Measurements from ENCODE around the gene HTR2A. TPM values are rescaled to one million over a fixed set of nuclear protein-coding genes. Genes with fewer than 3 reads are reported as not detected.

The HTR2A gene
- total and polyA plus RNA-seq, 2 donors (not counting 3 experiments of a cell fraction or from before 2014, with no cell fraction given), result not detected

DNA sequence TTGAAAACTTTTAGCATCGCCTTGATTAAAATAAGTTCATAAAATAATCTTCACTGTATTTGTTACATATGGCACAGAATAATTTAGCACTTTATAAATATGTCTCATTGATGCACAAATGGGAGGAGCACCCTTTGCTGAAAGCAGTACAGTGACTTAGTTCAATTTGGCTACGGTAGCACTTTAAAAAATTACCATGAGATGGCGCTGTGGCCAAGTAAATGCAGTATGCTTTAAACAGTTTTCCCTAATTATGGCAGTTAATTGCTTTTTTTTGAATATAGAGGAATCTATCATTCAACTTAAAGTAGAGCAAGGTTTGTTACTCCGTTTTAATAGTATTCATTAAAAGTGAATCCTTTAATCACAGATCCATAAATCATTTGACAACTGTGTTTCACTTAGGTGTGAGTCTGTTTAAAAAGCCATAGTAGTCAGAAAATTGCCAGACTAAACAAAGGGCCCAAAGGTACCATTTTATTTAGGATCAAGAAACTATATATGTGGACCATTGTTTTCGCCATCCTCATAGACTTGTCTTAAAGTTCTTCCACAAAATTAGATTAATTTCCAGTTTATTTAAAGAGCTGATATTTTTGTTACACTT is 65.2 kb downstream of the HTR2A start:
- TF ChIP-seq MYC (IDR thresholded peaks at IDR 0.05; ENCODE audit: low read depth, low read length), result no peak
- TF ChIP-seq, protein P1, sequence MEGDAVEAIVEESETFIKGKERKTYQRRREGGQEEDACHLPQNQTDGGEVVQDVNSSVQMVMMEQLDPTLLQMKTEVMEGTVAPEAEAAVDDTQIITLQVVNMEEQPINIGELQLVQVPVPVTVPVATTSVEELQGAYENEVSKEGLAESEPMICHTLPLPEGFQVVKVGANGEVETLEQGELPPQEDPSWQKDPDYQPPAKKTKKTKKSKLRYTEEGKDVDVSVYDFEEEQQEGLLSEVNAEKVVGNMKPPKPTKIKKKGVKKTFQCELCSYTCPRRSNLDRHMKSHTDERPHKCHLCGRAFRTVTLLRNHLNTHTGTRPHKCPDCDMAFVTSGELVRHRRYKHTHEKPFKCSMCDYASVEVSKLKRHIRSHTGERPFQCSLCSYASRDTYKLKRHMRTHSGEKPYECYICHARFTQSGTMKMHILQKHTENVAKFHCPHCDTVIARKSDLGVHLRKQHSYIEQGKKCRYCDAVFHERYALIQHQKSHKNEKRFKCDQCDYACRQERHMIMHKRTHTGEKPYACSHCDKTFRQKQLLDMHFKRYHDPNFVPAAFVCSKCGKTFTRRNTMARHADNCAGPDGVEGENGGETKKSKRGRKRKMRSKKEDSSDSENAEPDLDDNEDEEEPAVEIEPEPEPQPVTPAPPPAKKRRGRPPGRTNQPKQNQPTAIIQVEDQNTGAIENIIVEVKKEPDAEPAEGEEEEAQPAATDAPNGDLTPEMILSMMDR (IDR thresholded peaks at IDR 0.05; ENCODE audit: extremely low read depth in 1 of 2, insufficient read depth in 1 of 2, low read depth in 1 of 2, low read length in 2 of 2), result peak; percentile 39 to 51
- DNase-seq (ENCODE audit: low read depth, low spot score), result peak; percentile 60
- ChIA-PET POLR2A (no interaction called here), CTCF (interaction anchor here (0.6 to 2.5 kb wide), 19 partner anchors 9 to 1938 kb away, joined by 3 to 32 read pairs (median 5); no protein-coding TSS in a partner anchor)
- peak; percentile 73 for FAIRE-seq
- no TSS peak for BruUV-seq (replicated peaks)
- no peak overlapping the region for H2AFZ ChIP-seq (ENCODE audit: low read depth, low read length)
- H3K36me3 ChIP-seq (ENCODE audit: control insufficient read depth in 2 of 2, extremely low read depth in 1 of 2, insufficient read depth in 2 of 2, low read length in 2 of 2), result no peaks in the 10 kb centered on the region
- H3K27me3 ChIP-seq (ENCODE audit: control insufficient read depth in 2 of 2, insufficient read depth in 2 of 2, low read length in 2 of 2), result peaks cover 0 to 6% of the 10 kb centered on the region in 2 experiments
- H3K4me1 ChIP-seq (ENCODE audit: control insufficient read depth, extremely low read depth, insufficient read depth, low read length), result no peaks in the 10 kb centered on the region
- H3K9me3 ChIP-seq (replicated peaks; ENCODE audit: control insufficient read depth, insufficient read depth, low read length), result no peaks in the 10 kb centered on the region
- dilution Hi-C loops (cut with MboI; ENCODE audit: extremely low pct_ligation_motif_present, low sequenced_read_pairs), result no loop called here
- H3K4me2 ChIP-seq (ENCODE audit: insufficient read depth, low read length), result no peak overlapping the region
- no peaks in the 10 kb centered on the region for H4K20me1 ChIP-seq (replicated peaks; ENCODE audit: control insufficient read depth, extremely low read depth, insufficient read depth, low read length)
- no peaks in the 10 kb centered on the region for H3K9me1 ChIP-seq (replicated peaks; ENCODE audit: control insufficient read depth, extremely low read depth, insufficient read depth, low read length)
- no peak overlapping the region for H3K27ac ChIP-seq (ENCODE audit: insufficient read depth, low read depth, low read length)
- H3K4me3 ChIP-seq (replicated peaks in 1 of 3; ENCODE audit: insufficient read depth in 1 of 3, low read depth in 1 of 3, low read length in 3 of 3), result no peak overlapping the region
- intact Hi-C loops (cut with micrococcal nuclease), result loop anchor here (1.0 to 5.0 kb wide), 2 partner anchors 766 to 943 kb away; no protein-coding TSS in a partner anchor
- H3K9ac ChIP-seq (replicated peaks; ENCODE audit: extremely low read depth, insufficient read depth, low read length), result no peak overlapping the region
- no peaks in the 10 kb centered on the region for H3K79me2 ChIP-seq (ENCODE audit: control insufficient read depth, insufficient read depth, low read length)

DNA sequence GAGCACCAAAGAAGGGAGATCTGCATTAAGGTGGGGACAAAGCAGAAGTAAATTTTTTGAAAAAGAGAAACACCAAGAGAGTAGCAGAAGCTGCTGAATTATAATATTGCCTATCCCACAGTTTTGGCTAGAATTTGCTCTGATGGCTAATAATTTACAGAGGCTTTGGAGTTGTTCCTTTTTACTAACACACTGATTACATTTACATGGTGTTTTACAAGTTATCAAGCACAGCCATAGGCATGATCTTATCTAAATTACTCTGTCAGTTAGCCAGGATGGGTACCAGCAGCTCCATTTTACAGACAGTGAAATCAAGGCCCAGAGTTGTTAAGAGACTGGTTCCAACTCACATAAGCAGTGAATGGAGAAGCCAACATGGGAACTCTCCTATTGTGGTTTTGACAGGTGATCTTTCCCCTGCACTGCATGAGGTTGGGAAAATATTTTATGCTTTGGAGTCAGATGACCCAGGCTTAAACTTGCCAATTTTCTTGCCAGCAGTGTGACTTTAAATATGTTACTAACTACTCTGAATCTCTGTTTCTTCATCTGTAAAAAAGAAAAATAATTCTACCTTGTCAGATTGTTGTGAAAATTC is 66.3 kb downstream of the HTR2A start:
- no peaks in the 10 kb centered on the region for H3K9me1 ChIP-seq (replicated peaks; ENCODE audit: control insufficient read depth, extremely low read depth, insufficient read depth, low read length)
- intact Hi-C loops (cut with micrococcal nuclease), result loop anchor here (5.0 kb wide), 1 partner anchor 767 kb away; no protein-coding TSS in a partner anchor
- no peak overlapping the region for H3K9ac ChIP-seq (replicated peaks; ENCODE audit: extremely low read depth, insufficient read depth, low read length)
- ChIA-PET POLR2A (no interaction called here), CTCF (interaction anchor here (0.8 to 2.5 kb wide), 11 partner anchors 8 to 1939 kb away, joined by 3 to 32 read pairs (median 5); no protein-coding TSS in a partner anchor)
- DNase-seq (ENCODE audit: low read depth, low spot score) (no peak), FAIRE-seq (no peak)
- H4K20me1 ChIP-seq (replicated peaks; ENCODE audit: control insufficient read depth, extremely low read depth, insufficient read depth, low read length), result no peaks in the 10 kb centered on the region
- H3K79me2 ChIP-seq (ENCODE audit: control insufficient read depth, insufficient read depth, low read length), result no peaks in the 10 kb centered on the region
- no TSS peak for BruUV-seq (replicated peaks)
- H3K9me3 ChIP-seq (replicated peaks; ENCODE audit: control insufficient read depth, insufficient read depth, low read length), result no peaks in the 10 kb centered on the region
- dilution Hi-C loops (cut with MboI; ENCODE audit: extremely low pct_ligation_motif_present, low sequenced_read_pairs), result no loop called here
- no peak overlapping the region for H3K27ac ChIP-seq (ENCODE audit: insufficient read depth, low read depth, low read length)
- no peaks in the 10 kb centered on the region for H3K4me1 ChIP-seq (ENCODE audit: control insufficient read depth, extremely low read depth, insufficient read depth, low read length)
- no peak for TF ChIP-seq POLR2AphosphoS5 (IDR thresholded peaks at IDR 0.05; ENCODE audit: insufficient read depth, low read depth, low read length)
- TF ChIP-seq POLR2A (IDR thresholded peaks at IDR 0.05; ENCODE audit: low read depth, low read length), result no peak
- TF ChIP-seq, protein P1 (IDR thresholded peaks at IDR 0.05; ENCODE audit: extremely low read depth in 1 of 2, insufficient read depth in 1 of 2, low read depth in 1 of 2, low read length in 2 of 2), result no peak
- TF ChIP-seq GATA2 (IDR thresholded peaks at IDR 0.05; ENCODE audit: insufficient read depth, insufficient read length, low read depth, low read length), result no peak
- TF ChIP-seq JUN (IDR thresholded peaks at IDR 0.05; ENCODE audit: borderline replicate concordance, insufficient read depth, insufficient read length, low read depth), result no peak
- TF ChIP-seq EZH2 (IDR thresholded peaks at IDR 0.05; ENCODE audit: borderline replicate concordance, low read depth, low read length, severe bottlenecking), result no peak
- TF ChIP-seq, protein P2, sequence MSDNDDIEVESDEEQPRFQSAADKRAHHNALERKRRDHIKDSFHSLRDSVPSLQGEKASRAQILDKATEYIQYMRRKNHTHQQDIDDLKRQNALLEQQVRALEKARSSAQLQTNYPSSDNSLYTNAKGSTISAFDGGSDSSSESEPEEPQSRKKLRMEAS (IDR thresholded peaks at IDR 0.05; ENCODE audit: insufficient read depth, insufficient read length), result no peak
- TF ChIP-seq MYC (IDR thresholded peaks at IDR 0.05; ENCODE audit: low read depth, low read length), result no peak
- TF ChIP-seq FOS (IDR thresholded peaks at IDR 0.05; ENCODE audit: borderline replicate concordance, insufficient read depth, low read length), result no peak
- no peak overlapping the region for H3K4me3 ChIP-seq (replicated peaks in 1 of 3; ENCODE audit: insufficient read depth in 1 of 3, low read depth in 1 of 3, low read length in 3 of 3)
- H3K36me3 ChIP-seq (ENCODE audit: control insufficient read depth in 2 of 2, extremely low read depth in 1 of 2, insufficient read depth in 2 of 2, low read length in 2 of 2), result no peaks in the 10 kb centered on the region
- H3K4me2 ChIP-seq (ENCODE audit: insufficient read depth, low read length), result no peak overlapping the region
- peaks cover 0 to 8% of the 10 kb centered on the region in 2 experiments for H3K27me3 ChIP-seq (ENCODE audit: control insufficient read depth in 2 of 2, insufficient read depth in 2 of 2, low read length in 2 of 2)
- H2AFZ ChIP-seq (ENCODE audit: low read depth, low read length), result no peak overlapping the region
